HG02610 (cell line): Measurements from ENCODE around the gene ZNF483.
"Not testable (repeated sequence)": the region's sequence is repeated elsewhere in the genome, so short reads cannot be mapped to it uniquely, and the experiment has no call there.

Source experiments
- ATAC-seq: cut with Tn5 transposase; IDR thresholded peaks from one replicate; pipeline ENCODE4 v1.9.1; 2021; ENCODE audit warnings: mild to moderate bottlenecking, moderate library complexity; ENCODE audit not compliant: unreplicated experiment

The ZNF483 gene

DNA sequence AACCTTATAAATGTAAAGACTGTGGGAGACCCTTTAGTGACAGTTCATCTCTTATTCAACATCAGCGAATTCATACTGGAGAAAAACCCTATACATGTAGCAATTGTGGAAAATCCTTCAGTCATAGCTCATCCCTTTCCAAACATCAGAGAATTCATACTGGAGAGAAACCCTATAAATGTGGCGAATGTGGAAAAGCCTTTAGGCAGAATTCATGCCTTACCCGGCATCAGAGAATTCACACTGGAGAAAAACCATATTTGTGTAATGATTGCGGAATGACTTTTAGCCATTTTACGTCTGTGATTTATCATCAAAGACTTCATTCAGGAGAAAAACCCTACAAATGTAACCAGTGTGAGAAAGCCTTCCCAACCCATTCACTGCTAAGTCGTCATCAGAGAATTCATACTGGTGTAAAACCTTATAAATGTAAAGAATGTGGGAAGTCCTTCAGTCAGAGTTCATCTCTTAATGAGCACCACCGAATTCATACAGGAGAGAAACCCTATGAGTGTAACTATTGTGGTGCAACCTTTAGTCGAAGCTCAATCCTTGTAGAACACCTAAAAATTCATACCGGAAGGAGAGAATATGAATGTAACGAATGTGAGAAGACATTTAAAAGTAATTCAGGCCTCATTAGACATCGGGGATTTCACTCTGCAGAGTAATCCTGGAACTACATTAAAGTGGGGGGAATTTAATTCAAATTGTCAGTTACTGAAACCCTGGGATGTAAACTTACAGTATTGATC lies 17.7 kb downstream of the ZNF483 start:
- ATAC-seq, result no peak

DNA sequence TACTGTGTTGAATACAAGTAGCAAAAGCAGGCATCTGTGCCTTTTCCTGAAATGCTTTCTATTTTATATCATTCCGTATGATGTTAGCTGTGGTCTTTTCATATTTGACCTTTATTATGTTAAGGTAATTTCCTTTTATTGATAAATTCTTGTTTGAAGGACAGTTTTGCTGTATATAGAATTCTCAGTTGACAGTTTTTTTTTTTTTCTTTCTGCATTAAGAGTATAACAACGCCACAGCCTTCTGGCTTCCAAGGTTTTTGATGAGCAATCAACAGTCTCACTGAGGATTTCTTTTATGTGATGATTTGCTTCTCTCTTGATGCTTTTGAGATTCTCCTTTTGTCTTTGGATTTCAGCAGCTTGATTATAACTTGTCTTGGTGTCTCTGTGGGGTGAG lies 23.6 kb downstream of the ZNF483 start:
- no peak for ATAC-seq

DNA sequence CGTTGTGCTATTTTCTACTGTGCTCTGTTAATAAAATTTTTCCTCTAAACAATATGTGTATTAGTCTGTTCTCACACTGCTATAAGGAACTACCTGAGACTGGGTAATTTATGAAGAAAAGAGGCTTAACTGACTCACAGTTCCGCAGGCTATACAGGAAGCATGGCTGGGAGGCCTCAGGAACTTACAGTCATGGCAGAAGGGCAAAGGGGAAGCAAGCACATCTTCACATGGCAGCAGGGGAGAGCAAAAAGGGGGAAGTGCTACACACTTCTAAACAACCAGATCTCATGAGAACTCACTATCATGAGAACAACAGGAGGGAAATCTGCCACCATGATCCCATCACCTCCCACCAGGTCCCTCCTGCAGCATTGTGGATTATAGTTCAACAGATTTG lies 30.4 kb downstream of the ZNF483 start:
- ATAC-seq, result not testable (repeated sequence)

DNA sequence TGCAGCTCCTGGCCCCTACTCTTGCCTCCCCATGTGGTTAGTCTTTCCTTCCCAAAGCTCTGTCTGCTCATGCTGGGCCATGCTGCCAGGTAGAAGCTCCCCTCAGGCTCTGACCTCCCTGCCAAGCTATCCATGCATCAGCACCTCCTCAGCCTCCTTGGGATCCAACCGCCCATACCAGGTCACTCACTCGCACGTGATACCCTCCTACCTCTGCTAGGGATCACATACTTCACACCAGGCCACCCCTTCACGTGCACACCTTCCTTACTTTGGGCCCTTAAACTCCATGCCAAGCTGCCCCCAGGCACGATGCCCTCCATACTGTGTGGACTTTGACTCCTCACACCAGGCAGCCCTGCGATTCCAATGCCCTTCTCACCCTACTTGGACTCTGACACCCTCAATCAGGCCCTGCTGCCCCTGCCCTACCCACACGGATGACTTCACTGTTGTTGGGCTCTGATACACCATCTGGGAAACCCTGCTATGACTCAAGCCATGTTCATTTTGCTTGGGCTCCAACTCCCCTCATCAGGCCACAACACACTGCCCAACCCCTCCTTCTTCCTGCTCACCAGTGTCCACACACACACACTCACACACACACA lies 34.1 kb downstream of the ZNF483 start:
- no peak for ATAC-seq

DNA sequence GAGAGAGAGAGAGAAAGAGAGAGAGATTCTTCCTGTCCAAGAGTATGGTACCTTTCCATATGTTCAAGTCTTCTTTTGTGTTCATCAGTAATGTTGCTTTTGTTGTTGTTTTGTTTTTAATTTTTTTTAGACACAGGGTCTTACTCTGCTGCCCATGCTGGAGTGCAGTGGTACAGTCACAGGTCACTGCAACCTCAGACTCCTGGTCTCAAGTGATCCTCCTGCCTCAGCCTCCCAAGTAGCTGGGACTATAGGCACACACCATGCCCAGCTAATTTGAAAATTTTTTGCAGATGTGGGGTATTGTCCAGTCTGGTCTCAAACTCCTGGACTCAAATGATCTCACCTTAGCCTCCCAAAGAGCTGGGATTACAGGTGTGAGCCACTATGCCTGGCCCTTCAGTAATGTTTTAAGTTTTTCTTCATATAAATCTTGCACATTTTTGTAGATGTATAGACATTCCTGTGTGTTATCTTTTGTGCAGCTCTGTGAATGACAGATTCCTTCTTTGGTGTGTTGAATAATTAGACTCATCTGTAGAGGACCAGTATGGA lies 36.3 kb downstream of the ZNF483 start:
- no peak for ATAC-seq

DNA sequence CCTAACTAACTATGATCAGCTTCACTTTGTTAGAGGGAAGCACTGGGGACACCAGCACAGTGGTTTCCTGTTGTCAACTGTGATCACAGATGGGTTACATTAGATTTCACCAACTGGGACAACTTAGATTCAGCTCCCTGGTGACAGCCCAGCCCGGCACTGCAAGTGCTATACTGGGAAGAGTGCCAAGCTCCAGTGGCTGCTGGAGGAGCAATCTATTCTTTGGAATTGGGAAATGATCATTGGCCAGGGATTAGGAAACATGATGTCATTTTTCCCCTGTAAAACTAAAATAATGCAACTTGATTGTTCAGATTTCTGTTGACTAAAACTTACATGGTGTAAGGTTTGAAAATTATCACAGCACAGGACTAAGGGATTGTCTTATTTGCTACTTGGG lies 41.3 kb downstream of the ZNF483 start:
- ATAC-seq, result no peak

DNA sequence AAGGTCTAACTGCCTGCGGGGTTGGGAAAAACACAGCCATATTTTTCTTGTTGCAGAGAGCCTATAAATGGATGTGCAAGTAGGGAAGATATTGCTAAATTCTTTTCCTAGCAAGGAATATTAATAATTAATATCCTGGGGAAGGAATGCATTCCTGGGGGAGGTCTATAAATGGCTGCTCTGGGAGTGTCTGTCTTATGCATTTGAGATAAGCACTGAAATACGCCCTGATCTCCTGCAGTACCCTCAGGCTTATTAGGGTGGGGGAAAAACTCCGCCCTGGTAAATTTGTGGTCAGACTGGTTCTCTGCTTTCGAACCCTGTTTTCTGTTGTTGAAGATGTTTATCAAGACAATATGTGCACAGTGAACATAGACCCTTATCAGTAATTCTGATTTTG lies 43.1 kb downstream of the ZNF483 start:
- ATAC-seq, result not testable (repeated sequence)

DNA sequence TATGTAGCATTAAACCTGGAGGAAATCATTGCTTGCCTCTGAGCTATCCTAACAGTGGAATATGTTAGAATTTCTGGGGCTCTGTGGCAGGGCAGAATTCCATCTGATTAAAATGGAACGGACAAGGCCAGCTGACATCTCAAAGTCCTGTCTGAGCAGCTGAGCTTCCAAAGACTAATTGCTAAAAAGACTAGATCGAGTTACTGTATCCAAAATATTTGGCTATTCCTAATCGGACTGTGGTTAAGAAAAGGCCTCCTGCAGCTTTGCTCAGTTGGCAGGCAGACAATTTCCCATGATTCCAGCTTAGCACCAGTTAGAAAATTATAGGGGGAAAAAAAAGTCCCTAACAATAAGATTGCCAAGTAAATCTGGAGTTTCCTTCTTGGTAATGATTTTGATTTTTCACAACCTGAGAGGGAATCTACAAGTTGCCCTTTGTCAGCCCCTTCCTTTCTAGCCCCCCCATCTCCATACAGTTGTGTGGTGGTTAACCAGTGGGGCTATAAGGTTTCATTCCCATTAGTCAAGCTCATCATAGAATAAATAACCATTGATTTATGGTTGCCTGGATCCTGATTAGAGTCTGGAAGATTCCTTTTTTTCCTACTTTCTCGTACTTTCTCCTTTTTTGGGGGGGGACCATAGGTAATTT lies 48.1 kb downstream of the ZNF483 start:
- ATAC-seq, result no peak

DNA sequence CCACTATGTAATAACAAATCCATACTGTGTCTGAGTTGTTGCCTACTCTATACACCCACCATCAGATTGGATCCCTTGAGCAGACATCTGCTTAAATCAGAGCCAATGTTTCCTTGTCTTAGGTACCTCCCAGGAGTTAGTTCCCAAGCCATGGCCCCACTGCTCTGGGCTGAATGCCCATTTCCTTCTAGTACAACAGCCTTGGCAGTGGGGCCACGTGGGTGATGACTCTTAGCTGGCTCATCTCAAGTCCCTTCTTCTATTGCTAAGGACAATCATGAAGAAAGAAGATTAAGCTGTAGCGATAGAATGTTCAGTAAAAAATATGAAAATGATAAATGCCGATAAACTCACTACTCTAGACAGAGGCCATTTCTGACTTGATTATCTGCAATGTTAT lies 57.9 kb downstream of the ZNF483 start:
- no peak for ATAC-seq

DNA sequence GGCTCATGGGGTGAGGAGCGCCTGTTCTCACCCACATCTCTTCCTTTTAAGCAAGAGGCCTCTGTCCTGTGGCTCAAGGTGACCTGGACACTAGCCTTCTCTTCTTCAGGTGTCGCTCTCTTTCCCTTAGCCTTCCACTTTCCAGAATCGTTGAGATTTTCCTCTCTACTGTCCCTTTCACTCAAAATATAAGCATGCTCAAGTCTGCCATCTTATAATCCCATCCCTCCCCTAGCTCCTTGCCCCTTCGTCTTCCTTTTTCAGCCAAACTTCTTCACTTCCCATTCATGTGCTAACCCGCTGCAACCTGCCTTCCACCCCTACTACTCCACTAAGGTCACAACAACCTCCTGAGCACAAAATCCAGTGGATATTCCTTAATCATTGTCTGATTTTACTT lies 61.4 kb downstream of the ZNF483 start:
- ATAC-seq, result no peak

DNA sequence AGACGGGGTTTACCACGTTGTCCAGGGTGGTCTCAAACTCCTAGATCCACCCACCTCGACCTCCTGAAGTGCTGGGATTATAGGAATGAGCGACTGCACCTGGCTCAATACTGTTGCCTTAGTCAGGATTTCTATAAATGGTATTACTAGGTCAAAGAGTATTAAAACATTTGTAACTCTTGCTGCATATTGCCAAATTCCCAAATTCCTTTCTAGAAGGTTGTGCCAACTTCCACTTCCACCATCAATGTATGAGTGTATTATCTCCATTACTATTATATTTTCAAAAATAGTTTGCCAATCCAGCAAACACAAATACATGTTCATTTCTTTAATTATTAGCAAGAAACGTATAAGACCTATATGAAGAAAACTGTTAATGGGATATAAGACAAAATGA lies 63.9 kb downstream of the ZNF483 start:
- ATAC-seq, result no peak

DNA sequence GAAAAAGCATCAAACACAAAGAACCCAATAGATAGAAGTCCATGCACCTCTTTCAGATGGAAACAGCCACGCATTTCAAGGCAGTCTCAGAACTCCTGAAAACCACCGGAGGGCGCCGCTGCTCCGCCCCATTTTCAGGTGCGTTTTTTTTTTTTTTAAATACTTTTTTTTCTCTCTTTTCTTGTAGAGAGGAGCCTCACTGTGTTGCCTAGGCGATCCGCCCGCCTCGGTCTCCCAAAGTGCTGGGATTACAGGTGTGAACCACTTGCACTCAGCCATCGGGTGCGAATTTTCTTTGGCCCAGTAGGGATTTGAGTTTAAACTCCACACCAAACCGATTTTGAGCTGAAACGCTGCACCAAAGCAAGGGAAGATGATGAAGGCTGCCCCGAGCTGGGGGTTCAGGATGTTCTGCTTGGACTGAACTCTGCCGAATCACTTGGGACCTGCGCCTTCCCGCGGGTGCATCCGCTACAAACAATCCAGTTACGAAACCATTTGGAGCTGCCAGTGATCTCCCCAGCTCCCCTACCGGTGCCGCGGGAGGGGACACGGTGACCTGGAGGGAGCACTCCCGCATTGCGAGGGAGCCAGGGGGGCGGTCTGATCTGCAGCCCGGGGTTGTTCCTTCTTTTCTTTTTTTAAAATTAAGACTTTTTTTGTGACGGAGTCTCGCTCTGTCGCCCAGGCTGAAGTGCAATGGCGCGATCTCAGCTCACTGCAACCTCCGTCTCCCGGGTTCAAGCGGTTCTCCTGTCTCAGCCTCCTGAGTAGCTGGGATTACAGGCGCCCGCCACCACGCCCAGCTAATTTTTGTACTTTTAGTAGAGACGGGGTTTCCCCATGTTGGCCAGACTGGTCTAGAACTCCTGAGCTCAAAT lies 73.1 kb downstream of the ZNF483 start:
- ATAC-seq, result peak; percentile 37

DNA sequence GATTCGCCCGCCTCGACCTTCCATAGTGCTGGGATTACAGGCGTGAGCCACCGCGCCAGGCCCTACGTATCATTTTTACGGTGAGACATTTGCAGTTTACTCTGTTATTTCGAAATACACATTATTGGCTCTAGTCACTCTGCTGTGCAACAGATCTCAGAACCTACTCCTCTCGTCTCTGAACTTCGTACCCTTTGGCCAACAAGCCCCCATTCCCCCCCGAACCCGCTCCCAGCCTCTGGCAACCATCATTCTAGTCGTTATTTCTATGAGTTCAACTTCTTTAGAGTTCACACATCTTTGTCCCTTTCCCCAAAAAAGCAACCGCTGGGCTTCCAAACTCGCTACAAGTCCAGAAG lies 73.7 kb downstream of the ZNF483 start:
- ATAC-seq, result no peak

DNA sequence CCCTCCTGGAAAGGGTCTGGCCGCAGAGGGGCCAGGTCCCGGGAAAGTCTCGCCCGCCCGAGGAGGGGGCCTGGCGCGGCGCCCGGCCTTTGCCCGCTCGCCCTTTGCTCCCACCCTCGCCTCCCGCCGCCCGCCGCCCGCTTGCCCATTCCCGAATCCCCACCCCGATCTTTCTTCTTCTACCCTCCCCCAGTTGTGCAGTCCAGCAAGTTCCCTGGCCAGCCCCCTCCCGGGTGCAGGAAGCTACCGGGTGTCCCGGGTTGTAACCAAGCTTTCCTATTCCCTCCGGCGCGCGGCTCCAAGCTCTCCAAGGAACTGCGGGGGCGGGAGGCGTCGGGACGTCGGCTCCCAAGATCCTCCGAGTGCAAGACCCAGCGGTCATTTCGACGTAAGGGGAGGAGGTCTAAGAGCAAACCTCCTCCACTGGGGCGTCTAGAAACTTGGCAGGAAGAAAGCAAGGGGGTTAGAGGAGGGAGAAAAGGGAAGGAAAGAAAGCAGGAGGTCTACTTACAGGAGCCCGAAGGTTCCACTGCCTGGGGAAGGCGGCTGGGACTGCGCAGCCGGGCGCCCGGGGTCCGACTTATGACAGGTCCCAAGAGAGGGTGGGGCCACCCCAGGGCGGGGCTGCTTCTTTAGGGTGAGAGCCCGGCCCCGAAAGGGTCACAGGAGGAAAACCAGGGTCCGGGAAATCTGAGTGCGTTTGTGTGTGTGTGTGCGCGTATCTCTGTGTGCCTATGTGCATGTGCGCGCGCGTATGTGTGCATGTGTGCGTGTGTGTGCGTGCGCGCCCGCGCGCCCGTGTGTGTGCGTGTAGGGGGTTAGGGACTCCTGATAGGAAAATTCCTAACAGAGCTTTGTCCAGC lies 74.3 kb downstream of the ZNF483 start, which contains the start of gene PTGR1:
Gene PTGR1 (minus strand): TSS at position 556 of the 863 bp plus-strand sequence. CDS start 2,225 bp downstream, outside the sequence.
- no peak for ATAC-seq

DNA sequence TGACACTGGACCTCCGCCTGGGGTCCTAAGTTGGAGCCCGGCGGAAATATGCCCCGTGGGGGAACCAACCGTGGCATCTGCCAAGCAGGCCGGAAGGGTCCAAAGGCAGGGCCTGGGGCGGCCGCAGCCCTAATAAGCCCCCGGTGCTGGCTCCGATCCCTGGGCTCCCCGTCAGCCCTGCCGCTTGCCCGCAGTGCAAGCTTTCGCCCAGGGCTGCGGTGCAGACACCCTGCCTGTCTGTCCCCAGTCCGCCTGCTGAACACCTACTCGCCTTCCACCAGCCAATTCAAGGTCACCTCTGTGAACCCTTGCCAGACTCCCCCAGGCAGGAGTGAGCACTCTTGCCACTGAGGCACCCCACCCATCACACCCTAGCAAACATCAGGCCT lies 75.0 kb downstream of the ZNF483 start:
- ATAC-seq, result no peak

DNA sequence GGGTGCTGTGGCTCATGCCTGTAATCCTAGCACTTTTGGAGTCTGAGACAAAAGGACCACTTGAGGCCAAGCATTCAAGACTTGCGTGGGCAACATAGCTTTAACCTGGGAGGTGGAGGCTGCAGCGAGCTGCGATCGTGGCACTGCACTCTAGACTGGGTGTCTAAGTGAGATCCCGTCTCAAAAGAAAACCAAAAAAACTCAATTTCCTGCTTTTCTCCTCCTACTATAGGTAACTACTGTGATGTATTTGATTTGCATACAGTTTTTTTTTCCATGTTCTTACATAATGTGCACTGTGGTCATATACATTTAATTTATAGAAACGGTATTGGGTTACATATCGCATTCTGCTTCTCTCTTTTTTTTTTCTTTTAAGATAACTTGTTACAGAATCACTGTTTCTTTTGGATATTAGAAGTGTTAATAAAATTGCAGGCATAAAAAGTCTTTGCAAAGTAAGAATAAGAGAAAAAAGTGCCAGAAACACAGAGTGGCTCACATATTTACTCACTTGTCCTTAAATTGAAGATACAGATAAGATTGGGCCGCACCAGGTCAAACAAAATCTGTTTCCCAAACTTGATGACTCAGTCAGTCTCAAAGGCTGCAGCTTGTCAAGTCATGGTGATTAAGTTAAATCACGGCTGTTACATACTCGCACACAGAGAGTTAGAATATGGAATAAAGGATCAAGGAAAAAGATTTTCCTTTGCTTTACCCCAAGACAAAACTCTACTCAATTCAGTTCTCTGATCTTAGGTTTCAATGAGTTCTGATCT lies 76.4 kb downstream of the ZNF483 start:
- ATAC-seq, result no peak

DNA sequence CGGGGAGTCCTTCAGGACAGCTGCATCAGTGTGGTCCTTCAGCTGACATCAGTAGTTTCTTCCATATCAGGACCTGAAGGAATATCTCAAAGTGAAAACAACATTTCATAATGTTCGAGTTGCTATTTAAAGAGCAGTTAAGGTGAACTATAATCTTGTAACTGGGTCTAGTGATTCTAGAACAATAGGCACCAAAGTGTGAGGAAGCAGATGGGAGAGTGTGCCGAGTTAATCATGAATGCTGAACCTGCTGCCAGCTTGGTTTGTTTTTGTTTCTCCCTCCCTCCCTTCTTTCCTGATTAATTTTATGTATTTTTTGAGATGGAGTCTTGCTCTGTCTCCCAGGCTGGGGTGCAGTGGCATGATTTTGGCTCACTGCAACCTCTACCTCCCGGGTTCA lies 78.1 kb downstream of the ZNF483 start:
- ATAC-seq, result no peak

DNA sequence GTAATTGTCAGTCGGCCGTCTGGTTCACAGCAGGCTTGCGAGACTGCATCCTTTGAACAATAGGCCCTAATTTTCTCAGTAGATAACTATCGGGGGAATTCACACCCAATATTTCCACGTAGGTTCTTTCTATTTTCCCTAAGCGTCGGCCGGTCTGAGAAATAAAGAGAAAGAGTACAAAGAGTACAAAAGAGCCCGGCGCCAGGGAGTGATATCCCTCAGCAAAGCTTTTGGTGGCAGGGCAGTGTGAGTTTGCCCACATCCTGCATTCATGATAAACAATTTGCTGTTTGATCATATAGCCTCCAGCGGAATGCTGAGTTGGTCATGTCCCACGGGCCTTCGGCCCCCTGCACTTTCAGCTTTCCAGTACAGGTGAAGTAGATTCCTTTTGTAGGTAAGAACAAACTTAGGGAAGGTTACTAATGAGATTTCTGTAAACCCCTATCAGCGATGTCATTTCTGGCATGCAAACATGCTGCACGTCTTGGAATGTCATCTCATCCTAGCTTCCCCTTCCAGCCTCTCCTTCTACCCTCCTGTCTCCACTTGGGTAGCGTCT lies 79.2 kb downstream of the ZNF483 start:
- no peak for ATAC-seq

DNA sequence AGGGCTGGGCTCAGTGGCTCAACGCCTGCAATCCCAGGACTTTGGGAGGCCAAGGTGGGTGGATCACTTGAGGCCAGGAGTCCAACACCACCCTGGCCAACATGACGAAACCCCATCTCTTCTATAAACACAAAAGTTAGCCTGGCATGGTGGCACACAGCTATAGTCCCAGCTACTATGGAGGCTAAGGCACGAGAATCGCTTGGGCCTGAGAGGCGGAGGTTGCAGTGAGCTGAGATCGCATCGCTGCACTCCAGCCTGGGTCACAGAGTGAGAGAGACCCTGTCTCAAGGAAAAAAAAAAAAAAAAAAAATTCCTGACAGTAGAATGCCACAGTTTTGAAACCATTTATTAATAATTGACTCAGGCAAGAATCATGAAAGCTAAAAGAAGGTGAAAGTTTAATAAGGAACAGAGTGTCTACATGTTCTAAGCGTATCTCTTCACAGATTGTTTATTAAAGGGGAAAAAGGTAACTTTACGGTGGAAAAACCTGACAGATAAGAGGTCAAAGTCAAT lies 80.1 kb downstream of the ZNF483 start:
- no peak for ATAC-seq
